Thoracic aorta (tissue), 2 donors: ENCODE results near the gene HSD11B1. TPM values are rescaled to one million over a fixed set of nuclear protein-coding genes. Genes with fewer than 3 reads are reported as not detected.
A peak's percentile ranks its signal among the peaks of the same experiment; 100 is the strongest.

Experiments
- ATAC-seq: fragments of 150-250 bp; one replicate; pipeline ENCODE4 v1.8.0; 2017; ENCODE audit warnings: low read depth; ENCODE audit not compliant: insufficient number of reproducible peaks, low FRiP score
- DNase-seq: peaks from one replicate; pipeline ENCODE4 v3.0.0-alpha.2; 2020; ENCODE audit warnings: low spot score
- H3K27ac ChIP-seq, 2 donors: fragments of 200-600 bp; sonication (generic); 1 replicate in 1 of 2; 2 replicates in 1 of 2; pipeline ENCODE4 v1.5.1; 2016; ENCODE audit warnings: mild to moderate bottlenecking in 2 of 2, moderate library complexity in 2 of 2
- H3K27me3 ChIP-seq: fragments of 200-600 bp; sonication (generic); replicated peaks from 2 replicates; pipeline ENCODE4 v1.6.0; 2016; ENCODE audit warnings: mild to moderate bottlenecking; ENCODE audit not compliant: insufficient read depth
- H3K36me3 ChIP-seq: fragments of 200-600 bp; sonication (generic); one replicate; pipeline ENCODE4 v1.5.1; 2016
- H3K4me1 ChIP-seq, 2 donors: fragments of 200-600 bp; sonication (generic); 1 replicate in 1 of 2; 2 replicates in 1 of 2; pipeline versions ENCODE4 v1.5.1 to v1.6.0; 2016; ENCODE audit warnings: low read depth in 2 of 2, mild to moderate bottlenecking in 1 of 2; ENCODE audit not compliant: control insufficient read depth in 1 of 2
- H3K4me3 ChIP-seq: fragments of 200-600 bp; sonication (generic); 2 replicates; pipeline ENCODE4 v1.5.1; 2016; ENCODE audit warnings: mild to moderate bottlenecking
- H3K9me3 ChIP-seq: fragments of 200-600 bp; sonication (generic); 2 replicates; pipeline ENCODE4 v1.5.1; 2016
- CTCF ChIP-seq: fragments of 200-600 bp; sonication (generic); IDR thresholded peaks from one replicate; pipeline ENCODE4 v1.5.1; 2019; ENCODE audit warnings: antibody characterized with exemption
- total RNA-seq, 2 donors: library from RNA; depleted of rRNA; stranded (reverse); fragments of >200 nt; gene quantifications; one replicate each; pipeline versions ENCODE4 v1.1.0 to v1.2.3, GENCODE V29; 2016

HSD11B1 gene
- total RNA-seq, 2 donors from 2014 or later: 15.7 to 24.4 TPM

GRCh38 chr1:209752890-209753289 is 48.2 kb downstream of the HSD11B1 start:
- no peaks in the 10 kb centered on the region for H3K36me3 ChIP-seq
- H3K4me1 ChIP-seq: no peaks in the 10 kb centered on the region
- no peaks in the 10 kb centered on the region for H3K9me3 ChIP-seq
- H3K27ac ChIP-seq: no peak overlapping the region
- DNase-seq: no peak
- no peak overlapping the region for H3K4me3 ChIP-seq
- TF ChIP-seq CTCF: no peak
- no peak for ATAC-seq
- H3K27me3 ChIP-seq: no peaks in the 10 kb centered on the region

GRCh38 chr1:209755256-209755655 is 50.6 kb downstream of the HSD11B1 start:
- Histone ChIP-seq H3K27me3 (no peaks in the 10 kb centered on the region), H3K4me1 (no peaks in the 10 kb centered on the region), H3K4me3 (no peak overlapping the region), H3K36me3 (no peaks in the 10 kb centered on the region), H3K27ac (no peak overlapping the region), H3K9me3 (no peaks in the 10 kb centered on the region)
- ATAC-seq: no peak
- no peak for TF ChIP-seq CTCF
- DNase-seq: no peak

- no peak for TF ChIP-seq CTCF
- H3K27ac ChIP-seq: no peak within 1 kb of the TSS
- no peaks in the 10 kb centered on the region for H3K4me1 ChIP-seq
- ATAC-seq: no peak
- no peak for DNase-seq
- no peaks in the 10 kb centered on the region for H3K36me3 ChIP-seq
- no peaks in the 10 kb centered on the region for H3K27me3 ChIP-seq
- H3K9me3 ChIP-seq: no peaks in the 10 kb centered on the region
- H3K4me3 ChIP-seq: peak within 1 kb of the TSS; percentile 47
These were observed 51.4 kb downstream of the HSD11B1 start, which contains the start of gene TRAF3IP3 for GRCh38 chr1:209755926-209756614. Gene TRAF3IP3 (plus strand): TSS chr1:209756053. CDS start chr1:209760040, 3,987 bp downstream.

GRCh38 chr1:209756615-209757445 is 52.2 kb downstream of the HSD11B1 start:
- TF ChIP-seq CTCF: no peak
- no peak overlapping the region for H3K27ac ChIP-seq
- H3K27me3 ChIP-seq: no peaks in the 10 kb centered on the region
- H3K4me1 ChIP-seq: no peaks in the 10 kb centered on the region
- H3K36me3 ChIP-seq: no peaks in the 10 kb centered on the region
- ATAC-seq (no peak), DNase-seq (no peak)
- no peaks in the 10 kb centered on the region for H3K9me3 ChIP-seq
- H3K4me3 ChIP-seq: peak overlapping the region; percentile 47

- H3K4me3 ChIP-seq: no peak overlapping the region
- ATAC-seq (no peak), DNase-seq (no peak)
- no peaks in the 10 kb centered on the region for H3K9me3 ChIP-seq
- no peak overlapping the region for H3K27ac ChIP-seq
- H3K36me3 ChIP-seq: no peaks in the 10 kb centered on the region
- H3K27me3 ChIP-seq: no peaks in the 10 kb centered on the region
- no peak for TF ChIP-seq CTCF
- H3K4me1 ChIP-seq: no peaks in the 10 kb centered on the region
These were observed 53.8 kb downstream of the HSD11B1 start for GRCh38 chr1:209758400-209758799.
